HG02759 (cell line): ENCODE results near the gene MIER1.

ENCODE experiments used
- ATAC-seq: cut with Tn5 transposase; IDR thresholded peaks from one replicate; pipeline ENCODE4 v1.9.1; 2021; ENCODE audit warnings: mild to moderate bottlenecking, moderate library complexity; ENCODE audit not compliant: unreplicated experiment

Gene MIER1

GRCh38 chr1:66996018-66996682, 71.4 kb downstream of the MIER1 start:
- ATAC-seq = peak; percentile 80

GRCh38 chr1:66998972-66999371, 74.2 kb downstream of the MIER1 start:
- ATAC-seq = no peak

GRCh38 chr1:66999640-67000400, 75.0 kb downstream of the MIER1 start:
- no peak for ATAC-seq

GRCh38 chr1:67001682-67002425, 77.1 kb downstream of the MIER1 start:
- ATAC-seq = no peak

- ATAC-seq = no peak
Observed at GRCh38 chr1:67004176-67004575, 79.4 kb downstream of the MIER1 start.

- ATAC-seq = no peak
Observed at GRCh38 chr1:67005068-67005467, 80.3 kb downstream of the MIER1 start.

- no peak for ATAC-seq
Observed at GRCh38 chr1:67009792-67010191, 85.0 kb downstream of the MIER1 start.

- ATAC-seq = no peak
Observed at GRCh38 chr1:67013573-67013972, 88.8 kb downstream of the MIER1 start.

- ATAC-seq = no peak
Observed at GRCh38 chr1:67018574-67018973, 93.8 kb downstream of the MIER1 start.

GRCh38 chr1:67019121-67019520, 94.3 kb downstream of the MIER1 start:
- no peak for ATAC-seq

- ATAC-seq = no peak
Observed at GRCh38 chr1:67019600-67020136, 94.9 kb downstream of the MIER1 start.

- no peak for ATAC-seq
Observed at GRCh38 chr1:67020304-67020703, 95.5 kb downstream of the MIER1 start.

GRCh38 chr1:67020765-67021164, 96.0 kb downstream of the MIER1 start:
- no peak for ATAC-seq

GRCh38 chr1:67029472-67029871, 104.7 kb downstream of the MIER1 start:
- ATAC-seq = no peak

GRCh38 chr1:67031121-67031858, 106.5 kb downstream of the MIER1 start:
- ATAC-seq = no peak

- ATAC-seq = no peak
Observed at GRCh38 chr1:67031859-67032247, 107.1 kb downstream of the MIER1 start.
